Measurements from ENCODE around the gene FAXC. TPM values are rescaled to one million over a fixed set of nuclear protein-coding genes. Genes with fewer than 3 reads are reported as not detected.

FAXC gene
- total and polyA plus RNA-seq, 2 of the 13 experiments (the other 11 are each of a cell fraction or from before 2014, with no cell fraction given) = 0.11 to 0.63 TPM

DNA sequence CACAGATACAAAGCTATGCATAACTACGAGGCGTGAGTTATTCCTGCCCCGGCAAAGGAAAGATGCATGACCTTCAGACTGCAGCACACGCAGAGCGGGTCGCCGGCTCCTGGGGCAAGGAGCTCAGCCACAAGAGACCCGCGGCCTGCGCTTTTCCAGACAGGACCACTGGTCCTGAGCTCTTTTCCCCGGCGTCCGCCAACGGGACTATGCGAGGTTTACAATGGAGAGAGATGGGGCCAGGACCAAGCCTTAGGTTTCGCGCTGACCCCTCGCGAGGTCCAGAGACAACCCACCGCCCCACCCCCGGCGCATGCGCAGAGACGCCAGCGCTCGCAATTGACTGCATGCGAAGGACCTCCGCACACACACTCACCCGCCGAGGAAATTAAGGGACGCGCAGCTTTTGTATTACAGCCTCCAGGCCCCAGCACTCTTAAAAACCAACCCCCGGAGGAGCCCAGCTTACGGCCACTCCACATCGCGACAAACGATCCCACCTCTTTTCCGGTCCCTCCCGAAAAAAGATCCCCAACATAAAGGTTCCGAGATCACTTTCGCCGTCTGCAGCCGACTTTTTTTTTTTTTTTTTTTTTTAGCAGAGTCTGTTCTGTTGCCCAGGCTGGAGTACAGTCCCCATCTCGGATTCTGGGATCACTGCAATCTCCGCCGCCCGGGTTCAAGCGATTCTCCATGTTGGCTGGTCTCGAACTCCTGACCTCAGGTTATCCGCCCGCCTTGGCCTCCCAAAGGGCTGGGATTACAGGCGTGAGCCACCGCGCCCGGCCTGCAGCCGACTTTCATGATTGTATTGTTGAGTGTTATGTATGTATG, 44.4 kb upstream of the FAXC start, which contains the start of gene COQ3 (continued):
- TF ChIP-seq ZNF501 (CRISPR knock-in tag; IDR thresholded peaks at IDR 0.05) (peak; percentile 86), GLMP (CRISPR knock-in tag; IDR thresholded peaks at IDR 0.05; ENCODE audit: borderline replicate concordance) (no peak), SP4 (CRISPR knock-in tag; IDR thresholded peaks at IDR 0.05) (peak; percentile 55; the same call in 1 of the 2 replicates), KLF9 (CRISPR knock-in tag; IDR thresholded peaks at IDR 0.05; ENCODE audit: low read depth) (no peak), MXI1 (IDR thresholded peaks at IDR 0.05; ENCODE audit: borderline replicate concordance, low read depth, low read length) (no peak), MTF2 (CRISPR knock-in tag; IDR thresholded peaks at IDR 0.05; ENCODE audit: borderline replicate concordance) (no peak), ZNF180 (CRISPR knock-in tag; IDR thresholded peaks at IDR 0.05; ENCODE audit: borderline replicate concordance, low read depth) (no peak), ZBTB4 (CRISPR knock-in tag; IDR thresholded peaks at IDR 0.05; ENCODE audit: borderline replicate concordance) (peak; percentile 30; the same call in 1 of the 2 replicates), SPEN (CRISPR knock-in tag; IDR thresholded peaks at IDR 0.05; ENCODE audit: low read depth) (peak; percentile 65; the same call in 1 of the 2 replicates), EP300 (IDR thresholded peaks at IDR 0.05; ENCODE audit: low read depth in 2 of 2, low read length in 2 of 2) (no peak), EP300 (CRISPR knock-in tag; IDR thresholded peaks at IDR 0.05; ENCODE audit: borderline replicate concordance) (no peak), PRDM10 (CRISPR knock-in tag; IDR thresholded peaks at IDR 0.05; ENCODE audit: low read depth) (no peak), ATF6 (CRISPR knock-in tag; conservative IDR thresholded peaks at IDR 0.05) (no peak), MED13 (CRISPR knock-in tag; IDR thresholded peaks at IDR 0.05) (no peak), JUNB (CRISPR knock-in tag; IDR thresholded peaks at IDR 0.05; ENCODE audit: borderline replicate concordance) (no peak)
- TF ChIP-seq, protein P1, sequence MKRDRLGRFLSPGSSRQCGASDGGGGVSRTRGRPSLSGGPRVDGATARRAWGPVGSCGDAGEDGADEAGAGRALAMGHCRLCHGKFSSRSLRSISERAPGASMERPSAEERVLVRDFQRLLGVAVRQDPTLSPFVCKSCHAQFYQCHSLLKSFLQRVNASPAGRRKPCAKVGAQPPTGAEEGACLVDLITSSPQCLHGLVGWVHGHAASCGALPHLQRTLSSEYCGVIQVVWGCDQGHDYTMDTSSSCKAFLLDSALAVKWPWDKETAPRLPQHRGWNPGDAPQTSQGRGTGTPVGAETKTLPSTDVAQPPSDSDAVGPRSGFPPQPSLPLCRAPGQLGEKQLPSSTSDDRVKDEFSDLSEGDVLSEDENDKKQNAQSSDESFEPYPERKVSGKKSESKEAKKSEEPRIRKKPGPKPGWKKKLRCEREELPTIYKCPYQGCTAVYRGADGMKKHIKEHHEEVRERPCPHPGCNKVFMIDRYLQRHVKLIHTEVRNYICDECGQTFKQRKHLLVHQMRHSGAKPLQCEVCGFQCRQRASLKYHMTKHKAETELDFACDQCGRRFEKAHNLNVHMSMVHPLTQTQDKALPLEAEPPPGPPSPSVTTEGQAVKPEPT (CRISPR knock-in tag; IDR thresholded peaks at IDR 0.05; ENCODE audit: low read depth) = no peak
